ENCODE measurements around the gene CRY1.
"Not testable (repeated sequence)": the region's sequence is repeated elsewhere in the genome, so short reads cannot be mapped to it uniquely, and the experiment has no call there.

Gene CRY1

DNA sequence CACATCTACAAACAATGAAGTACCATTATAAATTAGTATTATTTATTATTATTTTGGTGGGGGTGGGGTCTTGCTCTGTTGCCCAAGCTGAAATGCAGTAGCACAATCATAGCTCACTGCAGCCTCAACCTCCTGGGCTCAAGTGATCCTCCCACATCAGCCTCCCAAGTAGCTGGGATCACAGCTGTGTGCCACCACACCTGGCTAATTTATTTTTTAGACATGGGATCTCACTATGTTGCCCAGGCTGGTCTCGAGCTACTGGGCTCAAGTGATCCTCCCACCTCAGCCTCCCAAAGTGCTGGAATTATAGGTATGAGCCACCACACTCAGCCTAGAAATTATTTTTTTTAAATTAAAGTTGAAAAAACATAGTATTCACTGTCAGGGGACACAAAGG lies 15.0 kb upstream of the CRY1 start:
- not testable (repeated sequence) for DNase-seq (ENCODE audit: low read depth)

DNA sequence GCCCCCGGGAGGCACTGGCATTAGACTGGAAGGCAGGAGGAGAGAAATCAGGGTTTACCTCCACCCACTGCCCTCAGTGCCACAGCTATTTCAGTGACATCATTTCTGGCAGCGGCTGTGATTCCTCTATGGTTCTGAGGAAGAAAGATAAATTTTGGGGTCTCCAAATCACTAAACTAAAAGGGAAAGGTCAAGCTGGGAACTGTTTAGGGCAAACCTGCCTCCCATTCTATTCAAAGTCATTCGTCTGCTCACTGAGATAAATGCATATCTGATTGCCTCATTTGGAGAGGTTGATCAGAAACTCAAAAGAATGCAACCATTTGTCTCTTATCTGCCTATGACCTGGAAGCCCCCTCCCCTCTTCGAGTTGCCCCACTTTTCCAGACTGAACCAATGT lies 14.0 kb upstream of the CRY1 start:
- no peak for DNase-seq (ENCODE audit: low read depth)

DNA sequence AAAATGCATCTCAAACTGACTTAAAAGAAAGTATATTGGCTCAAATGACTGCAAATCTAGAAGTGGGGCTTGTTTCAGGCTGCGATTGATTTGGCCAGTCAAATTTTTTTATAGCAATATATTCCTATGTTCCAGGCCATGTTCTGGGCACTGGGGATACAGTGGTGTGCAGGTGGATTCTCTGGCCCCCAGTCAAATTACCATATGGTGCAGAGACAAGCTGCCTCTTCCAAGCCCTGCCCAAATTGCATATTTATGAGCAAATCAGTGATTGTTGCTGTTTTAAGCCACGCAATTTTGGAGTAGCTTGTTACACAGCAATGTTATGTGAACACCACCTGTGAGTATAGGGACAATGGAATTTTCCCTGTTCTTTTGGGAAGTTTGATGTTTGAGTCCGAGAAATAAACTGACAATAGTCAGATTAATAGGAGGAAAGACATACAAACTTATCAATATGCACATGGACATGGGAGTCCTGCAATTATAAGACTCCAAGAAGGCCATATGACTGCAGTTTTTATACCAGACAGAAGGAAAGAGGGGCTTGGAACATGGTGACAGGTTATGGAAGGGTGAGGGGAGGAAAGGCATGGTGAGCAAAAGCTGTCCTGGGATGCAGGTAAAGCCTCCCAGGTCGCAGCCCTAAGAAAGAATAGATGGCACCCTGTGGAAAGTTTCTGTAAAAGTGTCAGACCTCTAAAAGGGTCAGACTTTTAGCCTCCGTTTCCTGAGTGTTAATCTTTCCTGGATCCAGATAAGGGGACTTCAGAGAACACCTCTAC lies 13.1 kb upstream of the CRY1 start:
- no peak for DNase-seq (ENCODE audit: low read depth)

DNA sequence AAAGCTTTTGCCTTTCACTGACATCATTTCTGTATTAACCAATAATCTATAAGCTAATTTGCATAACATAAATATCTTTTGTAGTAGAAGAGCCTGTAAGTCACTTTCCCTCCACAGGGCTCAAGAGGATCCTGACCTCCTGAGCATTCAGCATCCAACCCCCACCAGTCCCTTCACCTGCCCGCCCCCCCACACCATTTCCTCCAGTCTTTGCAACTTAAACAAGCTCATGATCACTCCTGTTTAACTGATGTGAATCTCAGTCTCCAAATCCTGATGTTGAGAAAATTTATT lies 12.0 kb upstream of the CRY1 start:
- no peak for DNase-seq (ENCODE audit: low read depth)

DNA sequence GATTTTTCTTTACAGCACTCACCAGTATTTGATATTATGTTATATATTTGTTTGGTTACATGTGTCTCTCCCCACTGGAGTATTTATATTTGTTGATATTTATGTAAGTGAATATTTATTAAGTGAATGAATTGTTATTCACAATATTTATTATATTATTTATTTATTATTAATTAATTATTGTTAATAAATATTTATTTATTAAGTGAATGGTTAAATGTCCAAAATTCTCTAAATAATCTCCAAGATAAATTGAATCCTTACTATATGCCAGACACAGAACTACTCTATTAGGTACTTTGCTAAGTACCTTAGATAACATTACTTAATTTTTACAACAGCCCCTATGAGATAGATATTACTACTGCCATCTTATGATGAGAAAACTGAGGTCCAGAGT lies 10.2 kb upstream of the CRY1 start:
- no peak for DNase-seq (ENCODE audit: low read depth)

DNA sequence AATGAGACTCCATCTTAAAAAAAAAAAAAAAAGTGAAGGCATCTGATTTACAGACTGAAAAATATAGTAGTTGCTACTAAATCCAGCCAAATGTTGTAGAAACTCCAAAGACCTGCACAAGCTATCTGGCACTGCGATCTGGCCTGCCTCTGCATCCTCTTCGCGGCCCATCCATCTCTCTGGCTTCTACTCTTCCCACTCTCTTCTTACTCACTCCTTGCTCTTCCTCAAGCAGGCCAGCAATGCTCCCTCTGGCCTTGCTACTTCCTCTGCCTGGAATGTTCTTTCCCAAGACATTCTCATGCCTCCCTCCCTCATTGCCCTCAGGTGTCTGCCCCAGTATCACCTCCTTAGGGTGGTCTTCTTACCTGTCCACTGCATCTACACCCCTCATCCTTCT lies 9.7 kb upstream of the CRY1 start:
- no peak for DNase-seq (ENCODE audit: low read depth)

DNA sequence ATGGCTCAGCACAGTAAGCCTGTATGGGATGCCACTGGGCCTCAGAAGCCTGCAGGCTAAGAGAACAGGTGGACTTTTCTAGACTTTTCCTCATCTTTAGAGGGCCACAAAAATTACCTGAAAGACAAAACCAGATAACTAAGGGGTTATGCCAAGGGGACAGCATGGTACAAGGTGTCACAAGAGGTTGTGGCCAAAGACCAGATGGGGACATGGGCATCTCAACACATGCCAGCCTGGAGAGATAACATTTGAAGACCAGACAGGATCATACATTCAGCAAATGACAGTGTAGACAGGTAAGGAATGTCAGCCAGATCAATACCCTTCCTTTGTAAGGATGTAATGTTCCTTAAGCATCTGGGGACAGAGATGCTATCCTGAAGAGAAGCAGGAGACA lies 8.9 kb upstream of the CRY1 start:
- DNase-seq (ENCODE audit: low read depth), result no peak

DNA sequence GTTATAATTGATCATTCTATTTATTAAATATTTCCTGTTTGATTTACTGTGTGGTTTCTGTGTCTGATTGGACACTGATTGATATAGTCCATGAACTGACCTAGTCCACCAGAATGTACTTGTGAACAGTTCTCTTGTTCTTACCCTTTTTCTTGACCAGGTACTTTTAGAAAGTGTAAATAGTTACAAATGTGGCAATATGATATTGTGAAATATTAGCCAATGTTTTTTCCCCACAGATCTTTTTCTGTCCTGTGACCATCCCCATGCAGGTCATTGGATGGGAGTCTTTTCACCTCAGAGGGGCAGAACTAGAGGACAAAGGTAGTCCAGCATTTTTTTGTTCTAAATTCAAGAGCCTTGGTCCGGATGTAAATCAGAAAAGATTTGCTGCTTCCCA lies 8.3 kb upstream of the CRY1 start:
- DNase-seq (ENCODE audit: low read depth), result no peak

DNA sequence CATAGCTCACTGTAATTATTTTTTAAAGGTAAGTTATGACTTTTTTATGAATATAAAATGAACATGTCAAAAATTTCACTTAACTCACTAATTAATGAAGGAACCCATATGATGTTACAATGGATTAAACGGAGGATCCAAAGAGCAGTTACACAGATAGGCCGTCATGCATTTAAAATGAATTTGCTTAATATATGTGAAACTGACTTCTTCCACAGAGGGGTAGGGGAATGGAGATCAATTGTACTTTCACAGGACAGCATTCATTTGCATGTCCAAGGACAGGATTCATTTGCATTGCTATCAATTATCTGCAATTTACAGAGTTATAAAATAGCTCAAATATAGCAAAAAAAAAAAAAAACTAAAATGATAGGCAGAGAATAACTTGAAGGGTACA lies 6.6 kb upstream of the CRY1 start:
- no peak for DNase-seq (ENCODE audit: low read depth)

DNA sequence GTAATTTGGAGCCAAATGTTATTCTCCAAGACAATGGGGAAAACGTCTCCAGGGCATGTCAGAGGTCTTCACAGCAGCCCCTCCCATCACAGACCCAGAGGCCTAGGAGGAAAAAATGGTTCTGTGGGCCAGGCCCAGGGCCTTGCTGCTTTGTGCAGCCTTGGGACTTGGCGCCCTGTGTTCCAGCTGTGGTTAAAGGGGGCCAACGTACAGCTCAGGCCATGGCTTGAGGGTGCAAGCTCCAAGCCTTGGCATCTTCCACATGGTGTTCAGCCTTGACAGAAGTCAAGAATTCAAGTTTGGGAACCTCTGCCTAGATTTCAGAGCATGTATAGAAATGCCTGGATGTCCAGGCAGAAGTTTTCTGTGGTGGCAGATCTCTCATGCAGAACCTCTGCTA lies 3.2 kb upstream of the CRY1 start:
- DNase-seq (ENCODE audit: low read depth), result no peak

DNA sequence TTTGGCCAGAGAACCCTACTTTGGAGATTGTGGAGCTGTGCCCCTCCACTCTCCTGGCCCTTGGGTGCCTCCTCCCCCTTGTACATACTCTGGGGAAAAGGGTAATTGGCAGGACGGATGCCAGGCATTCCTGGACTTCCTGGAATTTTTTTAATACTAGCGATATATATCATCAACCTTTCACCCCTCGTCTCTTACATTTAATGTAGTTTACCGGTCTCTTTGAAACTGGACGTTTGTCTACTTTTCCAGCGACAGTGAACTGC lies 767 bp upstream of the CRY1 start:
- DNase-seq (ENCODE audit: low read depth), result no peak

DNA sequence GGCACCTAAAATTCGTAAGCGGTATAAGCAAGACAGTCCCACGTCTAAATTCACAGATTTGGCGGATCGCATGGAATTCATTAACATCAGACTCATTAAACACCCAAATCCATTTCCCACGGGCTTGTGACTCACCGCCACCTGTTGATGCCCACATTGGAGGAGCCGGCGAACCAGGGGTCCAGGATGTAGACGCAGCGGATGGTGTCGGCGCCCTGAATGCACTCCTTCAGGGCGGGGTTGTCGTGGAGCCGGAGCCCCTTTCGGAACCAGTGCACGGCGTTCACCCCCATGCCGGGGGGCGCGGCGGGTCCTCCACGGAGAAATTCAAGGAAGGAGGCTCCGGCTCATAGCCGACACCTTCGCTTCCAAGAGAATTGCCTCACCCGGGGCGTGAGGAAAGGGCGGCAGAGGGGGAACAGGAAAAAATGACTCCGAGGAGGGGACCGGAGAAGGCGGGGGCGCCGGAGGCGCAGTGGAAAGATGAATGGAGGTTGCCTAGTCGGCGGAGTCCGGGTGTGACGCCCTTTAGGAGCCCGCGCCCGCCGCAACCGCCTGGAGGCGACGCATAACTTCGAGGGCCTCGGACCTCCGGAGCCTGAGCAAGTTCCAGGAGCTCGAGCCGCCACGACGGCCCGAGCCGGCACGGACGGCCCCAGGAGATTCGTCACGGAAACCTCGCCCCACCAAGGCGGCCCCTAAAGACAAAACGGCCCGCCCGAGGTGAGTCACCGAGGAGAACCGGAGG lies 506 bp downstream of the CRY1 start:
- DNase-seq (ENCODE audit: low read depth), result peak; percentile 65

DNA sequence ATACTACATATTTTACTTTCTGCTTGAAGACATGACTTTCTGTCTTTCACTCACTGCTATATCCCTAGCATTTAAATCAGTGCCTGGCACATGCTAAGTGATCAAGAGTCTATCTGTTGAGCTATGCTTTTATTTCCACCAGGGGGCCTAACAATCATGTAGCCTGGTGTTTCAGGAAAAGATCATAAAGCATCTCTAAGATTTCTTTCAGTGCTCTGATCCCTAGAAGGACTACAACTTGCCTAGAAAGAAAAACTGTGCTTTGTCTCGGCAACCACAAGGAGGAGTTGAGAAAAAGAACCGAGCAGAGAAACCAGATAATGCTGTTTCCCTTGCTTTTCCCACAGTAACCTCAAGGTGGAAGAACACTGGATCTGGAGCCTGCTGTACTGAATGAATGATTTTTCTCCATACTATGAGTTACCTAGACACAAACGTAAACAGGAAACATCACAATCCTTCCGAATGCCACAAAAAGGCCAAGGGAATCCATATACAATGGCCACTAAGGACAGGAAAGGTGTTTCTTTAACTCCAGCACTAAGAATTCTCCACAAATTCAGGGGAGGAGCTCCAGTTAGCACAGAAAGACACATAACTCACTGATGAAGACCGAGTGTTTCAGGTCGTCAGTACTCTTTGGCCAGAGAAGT lies 1.2 kb downstream of the CRY1 start:
- DNase-seq (ENCODE audit: low read depth), result no peak

DNA sequence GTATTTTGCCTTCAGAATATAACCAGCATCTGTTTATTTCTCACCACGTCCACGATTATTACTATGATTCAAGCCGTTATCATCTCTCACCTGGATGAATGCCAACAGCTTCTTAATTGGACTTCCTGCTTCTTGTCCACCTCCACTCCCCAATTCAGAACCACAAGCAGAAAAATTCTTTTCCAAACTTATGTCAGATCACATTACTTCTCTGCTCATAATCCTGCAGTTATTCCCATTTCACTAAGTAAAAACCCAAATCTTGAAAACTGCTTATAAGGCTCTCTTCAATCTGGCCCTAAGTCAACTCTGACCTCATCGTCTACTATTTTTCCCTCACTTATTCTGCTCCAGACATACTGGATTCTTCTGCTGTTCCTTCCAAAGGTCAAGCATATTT lies 2.0 kb downstream of the CRY1 start:
- no peak for DNase-seq (ENCODE audit: low read depth)

DNA sequence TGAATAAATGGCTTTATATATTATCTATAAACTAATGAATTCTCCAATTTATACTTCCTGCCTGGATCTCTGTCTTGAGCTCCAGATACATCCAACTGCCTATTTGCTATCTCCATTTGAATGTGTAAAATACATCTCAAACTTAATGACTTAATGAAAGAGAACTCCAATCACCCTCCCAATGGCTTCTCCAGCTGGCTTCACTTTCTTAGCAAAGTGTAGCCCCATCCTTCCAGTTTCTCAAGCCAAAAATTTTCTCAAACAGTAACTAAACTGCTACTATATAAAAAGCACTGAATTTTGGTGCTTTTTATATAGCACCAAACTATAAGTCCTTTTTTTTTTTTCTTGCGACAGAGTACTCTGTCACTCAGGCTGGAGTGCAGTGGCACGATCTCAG lies 2.6 kb downstream of the CRY1 start:
- DNase-seq (ENCODE audit: low read depth), result no peak

DNA sequence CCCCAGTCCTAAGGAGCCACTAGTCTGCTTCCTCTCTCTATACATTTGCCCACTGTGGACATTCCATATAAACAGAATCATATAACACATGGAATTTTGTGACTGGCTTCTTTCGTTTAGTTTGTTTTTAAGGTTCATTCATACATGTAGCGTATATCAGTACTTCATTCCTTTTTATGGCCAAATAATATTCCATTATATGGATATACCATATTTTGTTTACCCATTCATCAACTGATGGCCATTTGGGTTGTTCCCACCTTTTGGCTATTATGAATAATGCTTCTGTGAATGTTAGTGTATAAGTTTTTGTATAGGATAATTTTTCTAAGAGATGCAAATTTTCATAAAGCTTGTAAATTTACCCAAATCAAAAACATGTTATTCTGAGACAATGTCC lies 4.4 kb downstream of the CRY1 start:
- DNase-seq (ENCODE audit: low read depth), result no peak

DNA sequence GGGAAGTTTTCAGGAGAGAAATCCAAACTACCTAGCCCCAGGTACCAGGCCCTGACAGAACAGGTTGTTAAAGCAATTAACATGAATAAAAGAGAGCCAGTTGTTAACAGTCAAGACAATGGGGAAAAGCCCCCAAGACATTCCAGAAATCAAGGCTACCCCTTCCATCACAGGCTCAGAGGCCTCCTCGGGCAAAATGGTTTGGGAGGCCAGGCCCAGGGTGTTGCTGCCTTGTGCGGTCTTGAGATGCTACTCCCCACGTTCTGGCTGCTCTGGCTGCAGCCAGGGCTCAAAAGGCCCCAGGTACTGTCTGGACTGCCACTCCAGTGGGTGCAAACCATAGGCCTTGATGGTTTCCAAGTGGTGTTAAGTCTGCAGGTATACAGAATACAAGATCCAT lies 7.0 kb downstream of the CRY1 start:
- no peak for DNase-seq (ENCODE audit: low read depth)

DNA sequence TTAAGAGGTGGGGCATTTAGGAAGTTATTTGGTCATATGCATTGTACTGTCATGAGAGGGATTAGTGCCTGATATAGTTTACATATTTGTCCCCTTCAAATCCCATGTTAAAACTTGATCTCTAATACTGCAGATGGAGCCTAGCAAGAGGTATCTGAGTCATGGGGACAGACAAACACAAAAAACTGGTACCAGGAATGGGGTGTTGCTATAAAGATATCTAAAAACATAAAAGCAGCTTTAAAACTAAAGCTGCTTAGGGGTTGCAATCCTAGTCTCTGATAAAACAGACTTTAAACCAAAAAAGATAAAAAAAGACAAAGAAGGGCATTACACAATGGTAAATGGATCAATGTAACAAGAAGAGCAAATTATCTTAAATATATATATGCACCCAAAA lies 11.6 kb downstream of the CRY1 start:
- no peak for DNase-seq (ENCODE audit: low read depth)

DNA sequence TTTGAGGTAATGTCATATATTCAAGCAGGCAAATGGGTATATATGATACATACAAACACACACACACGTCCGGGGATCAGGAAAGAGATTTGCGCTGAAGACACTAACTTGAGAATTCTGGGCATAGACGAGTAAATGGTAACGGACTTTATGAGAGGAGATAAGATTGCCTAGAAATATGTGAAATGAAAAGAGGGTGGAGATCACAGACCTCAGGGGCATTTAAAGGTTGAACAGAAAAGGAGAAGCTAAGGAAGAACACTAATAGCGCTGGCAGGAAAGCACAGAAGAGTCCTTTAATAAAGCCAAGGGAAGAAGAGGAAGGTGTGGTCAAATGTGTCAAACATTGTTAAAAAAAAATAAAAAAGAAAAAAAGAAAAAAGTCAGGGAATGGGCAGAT lies 13.1 kb downstream of the CRY1 start:
- DNase-seq (ENCODE audit: low read depth), result no peak

DNA sequence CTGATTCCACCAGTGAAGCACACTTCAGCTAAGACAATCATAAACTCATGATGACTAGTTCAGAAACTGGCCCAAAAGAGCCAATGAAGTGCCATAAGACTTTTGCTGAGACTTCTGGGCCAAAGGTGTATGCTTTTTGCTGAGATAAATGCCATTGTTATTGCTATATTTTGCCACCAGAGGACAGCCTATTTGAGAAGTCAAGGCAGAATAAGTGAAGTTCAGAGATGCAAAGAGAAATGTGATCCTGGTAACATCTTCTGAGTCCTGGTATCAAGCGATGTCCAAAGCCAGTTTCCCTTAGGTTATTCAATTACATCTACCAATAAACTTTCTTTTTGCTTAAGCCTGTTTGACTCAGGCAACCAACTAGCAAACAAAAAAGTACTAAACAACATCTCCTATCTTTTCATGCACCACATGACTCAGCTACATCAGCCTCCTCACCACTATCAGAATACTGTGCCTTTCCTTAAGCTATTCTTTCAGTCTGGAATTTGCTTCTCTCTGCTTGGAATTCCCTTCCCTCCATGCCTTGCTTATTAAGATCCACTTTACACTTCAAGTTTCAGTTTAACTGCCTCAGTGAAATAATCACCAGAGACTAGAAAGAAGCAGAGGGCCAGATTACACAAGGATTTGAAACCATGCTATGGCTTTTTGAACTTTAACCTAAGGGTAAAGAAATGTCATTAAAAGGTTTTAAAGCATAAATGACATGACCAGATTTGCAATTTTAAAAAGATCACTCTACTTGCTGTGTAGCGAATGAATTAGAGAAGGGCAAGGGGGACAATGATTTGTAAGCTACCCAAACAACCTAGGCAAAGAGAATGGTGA lies 14.0 kb downstream of the CRY1 start:
- no peak for DNase-seq (ENCODE audit: low read depth)

DNA sequence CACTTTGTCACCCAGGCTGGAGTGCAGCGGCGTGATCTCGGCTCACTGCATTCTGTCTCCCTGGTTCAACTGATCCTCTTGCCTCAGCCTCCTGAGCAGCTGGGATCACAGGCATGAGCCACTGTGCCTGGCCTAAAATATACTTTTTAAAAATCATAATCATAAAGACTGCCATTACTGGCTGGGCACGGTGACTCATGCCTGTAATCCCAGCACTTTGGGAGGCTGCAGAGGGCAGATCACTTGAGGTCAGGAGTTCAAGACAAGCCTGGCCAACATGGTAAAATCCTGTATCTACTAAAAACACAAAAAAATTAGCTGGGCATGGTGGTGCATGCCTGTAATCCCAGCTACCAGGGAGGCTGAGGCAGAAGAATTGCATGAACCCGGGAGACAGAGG lies 20.1 kb downstream of the CRY1 start:
- DNase-seq (ENCODE audit: low read depth), result not testable (repeated sequence)

DNA sequence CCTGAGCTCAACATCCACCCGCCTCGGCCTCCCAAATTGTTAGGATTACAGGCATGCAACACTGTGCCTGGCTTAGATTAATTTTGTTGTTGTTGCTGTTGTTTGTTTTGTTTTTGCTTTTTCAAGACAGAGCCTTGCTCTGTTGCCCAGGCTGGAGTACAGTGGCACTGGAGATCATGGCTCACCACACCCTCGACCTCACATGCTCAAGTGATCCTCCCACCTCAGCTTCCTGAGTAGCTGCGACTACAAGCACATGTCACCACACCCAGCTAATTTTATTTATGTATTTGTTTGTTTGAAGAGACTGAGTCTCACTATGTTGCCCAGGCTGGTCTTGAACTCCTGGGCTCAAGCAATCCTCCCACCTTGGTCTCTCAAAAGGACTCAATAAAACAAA lies 26.7 kb downstream of the CRY1 start:
- DNase-seq (ENCODE audit: low read depth), result no peak

DNA sequence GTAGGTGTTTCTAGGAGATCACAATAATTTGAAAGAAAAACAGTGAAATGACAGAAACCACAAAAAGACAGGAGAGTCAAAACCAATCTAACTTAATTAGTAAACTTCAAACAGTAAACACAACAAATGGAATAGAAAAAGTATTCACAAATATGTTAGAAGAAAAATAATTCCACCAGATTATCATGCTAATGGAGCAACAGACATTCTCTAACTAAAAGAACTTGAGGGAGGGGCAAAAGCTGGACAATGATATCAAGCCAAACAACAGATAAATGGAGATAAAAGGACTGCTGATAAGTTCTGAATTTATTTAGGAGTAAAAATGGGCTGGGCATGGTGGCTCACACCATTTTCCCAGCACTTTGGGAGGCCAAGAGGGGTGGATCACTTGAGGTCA lies 28.7 kb downstream of the CRY1 start:
- no peak for DNase-seq (ENCODE audit: low read depth)
